ENCODE measurements around the gene GSX1. TPM values are rescaled to one million over a fixed set of nuclear protein-coding genes. Genes with fewer than 3 reads are reported as not detected.

GSX1 gene
- total and polyA plus RNA-seq, 2 donors (not counting 3 experiments of a cell fraction or from before 2014, with no cell fraction given), result not detected

DNA sequence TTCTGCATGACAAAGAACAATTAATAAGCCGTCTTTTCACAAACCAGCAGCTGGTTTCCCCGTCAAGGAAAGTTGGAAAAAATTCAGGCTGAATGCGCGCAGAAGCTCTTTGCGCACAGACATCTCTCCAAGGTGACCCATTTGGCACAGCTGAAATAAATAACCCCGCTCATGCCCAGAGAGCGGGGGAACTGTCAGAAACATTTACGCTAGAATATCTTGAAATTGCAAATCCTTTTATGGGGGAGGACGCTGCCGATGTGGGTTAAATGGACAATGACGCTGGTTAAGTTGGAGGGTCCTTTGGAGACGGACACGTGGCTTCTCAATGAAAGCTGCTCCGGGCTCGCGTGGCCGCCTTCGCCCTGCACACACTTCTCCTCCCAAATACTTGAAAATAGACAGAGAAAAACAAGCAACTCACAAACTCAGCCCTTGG, 30.6 kb downstream of the GSX1 start:
- no peak overlapping the region for H2AFZ ChIP-seq (ENCODE audit: low read depth, low read length)
- no peaks in the 10 kb centered on the region for H3K36me3 ChIP-seq (ENCODE audit: control insufficient read depth in 2 of 2, extremely low read depth in 1 of 2, insufficient read depth in 2 of 2, low read length in 2 of 2)
- peak; percentile 25 for DNase-seq (ENCODE audit: low read depth, low spot score)
- no peak overlapping the region for H3K4me3 ChIP-seq (replicated peaks in 1 of 3; ENCODE audit: insufficient read depth in 1 of 3, low read depth in 1 of 3, low read length in 3 of 3)
- no peak overlapping the region for H3K9ac ChIP-seq (replicated peaks; ENCODE audit: extremely low read depth, insufficient read depth, low read length)
- no peaks in the 10 kb centered on the region for H3K9me1 ChIP-seq (replicated peaks; ENCODE audit: control insufficient read depth, extremely low read depth, insufficient read depth, low read length)
- no peak overlapping the region for H3K27ac ChIP-seq (ENCODE audit: insufficient read depth, low read depth, low read length)
- TF ChIP-seq FOS (IDR thresholded peaks at IDR 0.05; ENCODE audit: borderline replicate concordance, insufficient read depth, low read length) (no peak), POLR2AphosphoS5 (IDR thresholded peaks at IDR 0.05; ENCODE audit: insufficient read depth, low read depth, low read length) (no peak), JUN (IDR thresholded peaks at IDR 0.05; ENCODE audit: borderline replicate concordance, insufficient read depth, insufficient read length, low read depth) (no peak), POLR2A (IDR thresholded peaks at IDR 0.05; ENCODE audit: low read depth, low read length) (no peak)
- TF ChIP-seq, protein P1, sequence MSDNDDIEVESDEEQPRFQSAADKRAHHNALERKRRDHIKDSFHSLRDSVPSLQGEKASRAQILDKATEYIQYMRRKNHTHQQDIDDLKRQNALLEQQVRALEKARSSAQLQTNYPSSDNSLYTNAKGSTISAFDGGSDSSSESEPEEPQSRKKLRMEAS (IDR thresholded peaks at IDR 0.05; ENCODE audit: insufficient read depth, insufficient read length), result no peak
- intact Hi-C loops (cut with micrococcal nuclease) (no loop called here), dilution Hi-C loops (cut with MboI; ENCODE audit: extremely low pct_ligation_motif_present, low sequenced_read_pairs) (no loop called here)
- POLR2A ChIA-PET, result no interaction called here
- no peaks in the 10 kb centered on the region for H4K20me1 ChIP-seq (replicated peaks; ENCODE audit: control insufficient read depth, extremely low read depth, insufficient read depth, low read length)
- CTCF ChIA-PET, result interaction anchor here (1.2 to 10.9 kb wide), 5 partner anchors 8 to 461 kb away, joined by 4 to 484 read pairs (median 7); no protein-coding TSS in a partner anchor
- no peak for FAIRE-seq
- no peak overlapping the region for H3K4me2 ChIP-seq (ENCODE audit: insufficient read depth, low read length)
- H3K79me2 ChIP-seq (ENCODE audit: control insufficient read depth, insufficient read depth, low read length), result no peaks in the 10 kb centered on the region
- no peaks in the 10 kb centered on the region for H3K4me1 ChIP-seq (ENCODE audit: control insufficient read depth, extremely low read depth, insufficient read depth, low read length)
- H3K9me3 ChIP-seq (replicated peaks; ENCODE audit: control insufficient read depth, insufficient read depth, low read length), result no peaks in the 10 kb centered on the region
- no TSS peak for BruUV-seq (replicated peaks)
- peaks cover 39 to 40% of the 10 kb centered on the region in 2 experiments for H3K27me3 ChIP-seq (ENCODE audit: control insufficient read depth in 2 of 2, insufficient read depth in 2 of 2, low read length in 2 of 2)

DNA sequence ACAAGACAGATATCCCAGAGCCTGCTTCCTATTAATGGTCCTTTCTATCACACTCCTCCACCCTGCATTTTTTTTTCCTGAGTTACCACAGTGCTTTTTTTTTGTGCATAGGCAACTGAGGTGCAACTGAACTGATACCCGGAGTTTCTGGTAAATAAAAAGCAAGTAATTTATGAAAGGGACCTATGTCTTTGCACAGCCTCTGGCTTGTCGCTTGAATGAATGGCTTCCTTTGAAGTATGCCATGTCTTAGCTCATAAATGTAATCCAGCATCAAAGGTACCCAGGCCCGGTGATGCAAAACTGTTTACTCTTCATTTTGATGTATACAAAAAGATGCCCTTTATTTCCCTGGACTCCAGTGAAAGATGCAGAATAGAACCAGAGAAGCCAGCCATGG, 31.8 kb downstream of the GSX1 start:
- Histone ChIP-seq H3K4me2 (ENCODE audit: insufficient read depth, low read length) (no peak overlapping the region), H3K9me1 (replicated peaks; ENCODE audit: control insufficient read depth, extremely low read depth, insufficient read depth, low read length) (no peaks in the 10 kb centered on the region), H3K9me3 (replicated peaks; ENCODE audit: control insufficient read depth, insufficient read depth, low read length) (no peaks in the 10 kb centered on the region), H3K36me3 (ENCODE audit: control insufficient read depth in 2 of 2, extremely low read depth in 1 of 2, insufficient read depth in 2 of 2, low read length in 2 of 2) (no peaks in the 10 kb centered on the region), H3K79me2 (ENCODE audit: control insufficient read depth, insufficient read depth, low read length) (no peaks in the 10 kb centered on the region), H3K27me3 (ENCODE audit: control insufficient read depth in 2 of 2, insufficient read depth in 2 of 2, low read length in 2 of 2) (peaks cover 42 to 43% of the 10 kb centered on the region in 2 experiments), H4K20me1 (replicated peaks; ENCODE audit: control insufficient read depth, extremely low read depth, insufficient read depth, low read length) (no peaks in the 10 kb centered on the region), H2AFZ (ENCODE audit: low read depth, low read length) (no peak overlapping the region), H3K9ac (replicated peaks; ENCODE audit: extremely low read depth, insufficient read depth, low read length) (no peak overlapping the region), H3K4me3 (replicated peaks in 1 of 3; ENCODE audit: insufficient read depth in 1 of 3, low read depth in 1 of 3, low read length in 3 of 3) (no peak overlapping the region), H3K4me1 (ENCODE audit: control insufficient read depth, extremely low read depth, insufficient read depth, low read length) (no peaks in the 10 kb centered on the region), H3K27ac (ENCODE audit: insufficient read depth, low read depth, low read length) (no peak overlapping the region)
- dilution Hi-C loops (cut with MboI; ENCODE audit: extremely low pct_ligation_motif_present, low sequenced_read_pairs), result no loop called here
- DNase-seq (ENCODE audit: low read depth, low spot score) (no peak), FAIRE-seq (no peak)
- intact Hi-C loops (cut with micrococcal nuclease), result no loop called here
- ChIA-PET POLR2A (no interaction called here), CTCF (interaction anchor here (1.1 to 10.9 kb wide), 4 partner anchors 130 to 463 kb away, joined by 4 to 484 read pairs (median 174); no protein-coding TSS in a partner anchor)
- no TSS peak for BruUV-seq (replicated peaks)
- TF ChIP-seq GATA2 (IDR thresholded peaks at IDR 0.05; ENCODE audit: insufficient read depth, insufficient read length, low read depth, low read length), result no peak
- TF ChIP-seq EZH2 (IDR thresholded peaks at IDR 0.05; ENCODE audit: borderline replicate concordance, low read depth, low read length, severe bottlenecking), result no peak

Data from endothelial cell of umbilical vein (primary cell).